HL-60/S4 treated with phorbol 12-myristate 13-acetate at 8.2 ng/mL for 4 days and 3 days (cell line): ENCODE measurements around the gene AFDN.

Experiments
- in situ Hi-C: fragments of 300-500 bp; cut with MboI; formaldehyde crosslinking; loops from 2 replicates; pipeline ENCODE4 v1.15.0; 2022; ENCODE audit warnings: low sequenced_read_pairs

The AFDN gene

GRCh38 chr6:167794161-167795157 lies 32.3 kb upstream of the AFDN start:
- in situ Hi-C loops: no loop called here

DNA sequence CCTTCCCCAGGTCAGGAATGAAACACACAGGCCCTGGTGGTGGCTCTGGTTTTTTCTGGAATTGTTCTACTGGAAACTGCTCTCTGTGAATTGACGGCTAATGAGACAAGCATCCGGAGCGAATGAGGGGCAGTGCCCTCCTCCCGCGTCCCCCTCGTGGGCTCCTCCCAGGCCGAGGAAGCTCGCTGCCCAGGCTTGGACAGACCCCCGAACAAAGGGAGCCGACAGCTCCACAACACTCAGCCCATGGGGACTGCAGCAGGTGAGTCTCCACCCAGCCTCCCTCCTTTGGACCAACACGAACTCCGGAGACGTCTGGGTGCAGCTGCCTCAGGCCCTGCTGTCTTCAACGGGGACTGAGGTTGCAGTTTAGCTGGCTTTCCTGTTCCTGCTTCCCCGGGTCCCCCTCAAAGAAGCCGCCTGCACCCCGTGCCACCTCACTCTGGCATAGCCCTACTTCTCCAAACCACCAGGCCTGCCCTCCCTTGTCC lies 31.3 kb upstream of the AFDN start:
- in situ Hi-C loops: no loop called here

DNA sequence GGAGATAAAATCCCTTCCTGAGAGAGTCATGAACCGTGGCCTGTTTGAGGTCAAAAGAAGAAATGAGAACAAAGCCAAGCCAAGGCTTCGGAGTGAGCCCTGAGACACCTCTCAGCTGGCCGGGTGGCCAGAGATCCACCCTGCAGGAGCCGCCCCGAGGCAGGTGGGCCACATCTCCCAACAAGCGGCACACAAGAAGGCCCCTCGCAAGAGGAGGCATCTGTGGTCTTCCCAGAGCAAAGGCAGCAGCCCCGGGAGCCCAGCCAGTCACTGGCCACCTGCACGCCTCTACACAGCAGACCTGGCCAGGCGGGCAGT lies 30.9 kb upstream of the AFDN start:
- in situ Hi-C loops: no loop called here

- in situ Hi-C loops: no loop called here
Observed at GRCh38 chr6:167796192-167796981, 30.3 kb upstream of the AFDN start.

GRCh38 chr6:167797011-167797471 lies 29.7 kb upstream of the AFDN start:
- in situ Hi-C loops: no loop called here

DNA sequence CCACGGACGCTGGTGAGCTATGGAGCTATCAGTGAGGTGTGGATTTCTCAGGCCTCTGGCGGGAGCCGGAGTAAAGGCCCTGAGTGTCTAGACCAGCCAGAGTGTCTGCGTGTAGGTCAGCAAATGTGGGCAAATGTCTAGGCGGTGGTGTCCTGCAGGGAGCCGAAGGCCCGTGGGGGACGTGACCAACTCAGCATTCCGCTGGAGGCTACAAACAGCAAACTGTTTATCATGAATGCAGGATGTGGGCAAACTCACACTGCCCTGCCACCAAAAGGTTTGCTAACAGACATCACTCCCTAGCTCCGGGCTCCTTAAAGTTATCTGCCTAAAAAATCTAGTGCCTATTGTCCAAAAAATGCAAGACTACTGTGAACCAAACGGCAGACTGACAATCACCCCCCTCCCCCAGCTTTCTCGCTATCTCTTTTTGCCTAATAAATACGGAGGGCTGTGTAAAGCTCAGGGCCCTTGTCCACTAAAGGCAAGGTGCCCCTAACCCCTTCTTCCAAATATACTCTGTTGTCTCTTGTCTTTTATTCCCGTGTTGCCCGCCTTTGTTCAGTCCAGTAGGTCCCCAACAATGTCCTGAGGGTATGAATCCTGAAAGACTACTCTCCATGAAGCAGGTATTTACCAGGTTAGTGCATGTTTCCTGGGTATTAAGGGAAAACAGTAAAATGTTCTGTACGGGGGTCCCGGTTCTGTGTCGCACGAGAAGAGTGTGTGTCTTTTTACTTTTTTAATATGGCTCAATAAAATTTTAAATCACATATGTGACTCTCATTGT lies 29.0 kb upstream of the AFDN start:
- in situ Hi-C loops: no loop called here

DNA sequence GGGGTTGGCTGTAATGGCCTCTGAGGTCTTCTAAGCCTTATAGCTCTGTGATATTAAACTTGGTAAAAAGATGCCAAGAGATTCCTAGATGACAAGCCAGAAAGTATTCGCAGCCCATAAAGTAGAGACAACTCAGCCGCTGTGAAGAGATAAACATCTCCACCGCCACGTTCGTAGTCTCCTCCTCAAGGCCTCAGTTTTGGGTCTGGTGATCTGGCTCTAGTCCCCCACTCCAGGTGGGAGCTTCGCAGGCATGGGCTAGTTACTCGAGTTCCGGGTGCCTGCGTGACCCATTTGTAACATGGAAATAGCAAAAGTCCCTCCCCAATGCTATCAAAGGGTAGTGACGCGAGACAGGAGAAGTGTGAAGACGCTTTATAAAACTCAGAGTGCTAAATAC lies 28.3 kb upstream of the AFDN start:
- in situ Hi-C loops: no loop called here

DNA sequence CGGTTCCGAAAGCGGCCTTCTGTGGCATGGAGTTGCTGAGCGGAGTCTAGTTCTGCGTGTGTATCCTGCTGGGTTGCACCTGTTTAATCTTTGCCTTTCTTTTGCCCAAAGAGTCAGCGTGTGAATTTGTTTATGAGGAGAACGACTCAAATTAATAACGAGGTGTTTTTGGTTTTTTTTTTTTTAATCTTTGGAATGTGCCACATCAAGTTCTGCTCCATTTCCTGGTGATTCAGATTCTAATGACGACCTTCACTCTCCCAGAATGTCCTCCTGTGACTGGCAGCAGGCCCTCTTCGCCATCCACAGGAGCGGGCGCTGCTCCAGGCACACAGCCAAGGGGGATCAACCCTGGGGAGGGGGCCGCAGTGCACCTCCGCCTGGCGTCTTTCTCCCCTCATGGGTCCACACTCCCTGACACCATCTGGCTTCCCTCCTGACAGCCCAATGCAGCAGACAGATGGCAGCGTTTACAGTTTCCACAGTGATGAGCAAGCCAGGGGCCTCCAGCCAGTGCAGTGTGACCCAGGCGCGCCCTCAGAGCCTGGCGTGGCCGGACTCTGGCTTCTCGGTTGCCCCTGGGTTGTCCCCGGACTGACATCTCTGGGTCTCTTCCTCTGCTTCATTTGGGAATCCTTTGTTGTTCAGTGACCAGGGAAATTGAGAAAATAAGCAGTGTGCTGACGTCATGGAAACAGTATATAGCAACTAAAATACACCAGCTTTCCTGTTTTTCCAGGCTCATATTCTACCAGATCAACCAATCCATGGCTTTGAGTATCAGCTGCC lies 27.5 kb upstream of the AFDN start:
- in situ Hi-C loops: no loop called here

- in situ Hi-C loops: no loop called here
Observed at GRCh38 chr6:167800549-167800948, 26.2 kb upstream of the AFDN start.

DNA sequence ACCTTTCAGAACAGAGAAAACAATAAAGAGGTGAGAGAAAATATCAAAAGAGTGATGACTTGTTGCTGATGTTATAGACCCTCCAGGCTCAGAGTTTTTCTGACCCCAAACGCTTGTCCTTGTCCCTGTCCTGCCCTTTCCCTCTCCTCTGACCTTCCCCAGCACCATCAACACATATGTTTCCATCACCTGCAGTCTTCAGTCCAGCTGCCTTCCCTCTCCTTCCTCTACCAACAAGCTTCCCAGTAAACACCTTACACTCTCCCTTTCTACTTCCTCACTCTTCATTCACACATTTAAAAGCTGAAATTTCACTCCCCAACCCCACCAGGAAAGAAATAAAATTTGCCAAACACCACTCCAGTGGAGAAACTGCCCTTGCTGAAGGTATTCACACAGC lies 25.4 kb upstream of the AFDN start:
- in situ Hi-C loops: no loop called here

- in situ Hi-C loops: no loop called here
Observed at GRCh38 chr6:167802339-167802738, 24.4 kb upstream of the AFDN start.

DNA sequence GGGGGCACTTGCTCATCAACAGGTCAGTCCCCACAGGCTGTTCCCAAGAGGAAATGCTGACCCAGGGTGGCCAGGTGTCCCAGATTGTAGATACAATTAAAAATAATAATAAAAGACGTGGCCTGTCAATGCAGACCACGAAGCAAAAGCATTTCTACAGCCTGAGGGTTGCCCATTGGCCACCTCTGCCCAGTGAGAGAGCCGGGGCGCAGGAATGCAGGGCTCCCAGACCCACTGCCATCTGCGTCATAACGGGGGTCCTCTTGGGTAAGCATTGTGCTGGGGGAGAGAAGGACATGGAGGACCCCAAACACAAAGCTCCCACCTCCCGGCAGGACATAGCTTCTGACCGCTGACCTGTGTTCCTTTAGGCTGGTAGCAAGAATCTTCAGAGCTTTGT lies 22.9 kb upstream of the AFDN start:
- in situ Hi-C loops: no loop called here

- in situ Hi-C loops: no loop called here
Observed at GRCh38 chr6:167804281-167805013, 22.3 kb upstream of the AFDN start.

DNA sequence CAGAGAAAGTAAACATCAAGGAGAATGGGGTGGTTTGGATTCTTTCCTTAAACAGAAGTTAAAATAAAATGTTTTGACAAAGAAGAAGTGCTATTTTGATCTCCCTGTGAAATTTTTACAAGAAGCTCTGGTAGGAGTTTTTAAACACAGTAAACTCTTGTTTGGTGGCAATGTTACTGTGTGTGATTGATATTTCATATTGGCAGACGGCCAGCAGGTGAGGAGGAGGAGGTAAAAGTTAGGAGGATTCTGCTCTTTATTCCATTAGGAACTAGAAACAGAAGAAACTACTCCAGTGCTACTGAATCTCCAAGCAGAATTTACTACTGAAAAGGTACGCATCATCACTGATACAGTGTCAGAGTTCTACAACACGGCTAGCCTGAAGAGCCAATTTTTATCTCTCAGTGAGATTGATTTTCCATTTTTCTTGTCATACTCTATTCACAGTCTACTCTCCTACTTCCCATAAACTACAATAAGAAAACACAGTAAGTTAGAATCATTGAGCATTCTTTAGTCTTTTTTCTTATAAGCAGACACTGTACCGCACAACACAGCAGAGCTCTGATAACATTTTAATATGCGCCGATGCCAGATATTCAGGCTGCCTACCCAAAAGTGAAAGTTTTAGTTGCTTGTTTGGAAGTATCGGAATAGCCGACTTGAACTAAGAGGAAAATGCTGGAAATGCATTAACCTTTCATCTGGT lies 21.2 kb upstream of the AFDN start:
- in situ Hi-C loops: no loop called here

GRCh38 chr6:167806061-167806700 lies 20.5 kb upstream of the AFDN start:
- in situ Hi-C loops: no loop called here

DNA sequence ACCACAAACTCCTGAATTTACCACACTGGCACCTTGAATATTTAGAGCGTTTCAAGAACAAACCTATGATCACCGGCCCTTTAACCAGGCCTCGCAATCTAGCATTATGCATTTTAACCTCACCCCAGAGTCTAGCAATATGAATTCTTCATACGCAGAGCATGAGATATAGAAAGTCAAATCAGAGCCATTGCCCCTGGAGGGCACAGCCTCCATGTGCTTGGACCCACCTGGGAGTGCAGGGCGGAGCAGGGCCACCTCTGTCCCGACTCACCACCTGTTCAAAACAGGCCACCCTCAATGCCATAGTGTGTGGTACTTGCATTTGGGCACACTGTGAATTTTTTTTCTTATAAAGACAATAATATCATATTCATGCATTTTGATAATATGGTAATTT lies 19.5 kb upstream of the AFDN start:
- in situ Hi-C loops: no loop called here

- in situ Hi-C loops: no loop called here
Observed at GRCh38 chr6:167807756-167808155, 19.0 kb upstream of the AFDN start.

GRCh38 chr6:167811040-167811439 lies 15.7 kb upstream of the AFDN start:
- in situ Hi-C loops: no loop called here
